C4-2B (cell line): ENCODE data around the gene PRKCH.

Source experiments
- H3K27ac ChIP-seq: fragments of 450-650 bp; 2 replicates; pipeline ENCODE4 v1.5.1; 2017
- ZFX ChIP-seq: fragments of 450-650 bp; IDR thresholded peaks from 2 replicates; pipeline ENCODE4 v1.6.1; 2017
- TF ChIP-seq, protein P1 (sequence below): fragments of 450-650 bp; conservative IDR thresholded peaks from 2 replicates; pipeline ENCODE4 v1.5.1; 2017; ENCODE audit warnings: mild to moderate bottlenecking

Gene PRKCH

DNA sequence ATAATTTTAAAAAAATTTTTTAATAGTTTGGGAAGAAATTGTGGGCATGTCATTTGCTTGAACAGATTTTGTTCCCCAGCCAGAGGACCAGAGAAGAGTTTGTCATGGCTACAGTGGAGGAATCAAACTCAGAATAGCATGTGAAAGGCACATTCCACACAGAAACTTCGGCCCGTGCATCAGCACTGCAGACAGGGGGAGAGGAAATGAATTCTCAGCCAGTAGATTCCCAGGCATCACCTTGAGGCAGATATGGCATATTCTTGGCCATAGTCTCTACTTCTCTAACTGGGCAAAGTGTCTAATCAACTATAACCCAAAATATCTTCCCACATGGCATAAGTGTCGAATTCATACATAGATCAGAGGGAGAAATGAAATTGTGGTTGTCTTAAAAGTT is 153.3 kb downstream of the PRKCH start:
- no peak overlapping the region for H3K27ac ChIP-seq

DNA sequence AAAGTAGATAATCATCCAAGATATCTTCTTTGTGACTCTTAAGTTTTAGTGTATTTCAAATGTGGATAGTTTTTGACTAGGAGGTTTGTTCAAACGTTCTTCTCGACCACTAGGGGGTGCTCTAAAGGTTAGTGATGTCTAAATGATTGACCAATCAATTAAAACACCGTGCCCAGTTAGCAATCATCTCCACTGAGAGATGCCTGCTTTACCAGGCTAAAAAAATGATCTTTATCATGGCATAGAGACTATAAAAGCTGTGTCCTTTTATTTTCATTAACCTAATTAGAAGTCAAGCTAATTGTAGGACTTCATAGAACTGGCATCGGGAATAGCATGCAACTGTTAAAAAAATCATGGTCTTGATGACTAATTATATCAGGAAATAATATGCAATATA is 153.9 kb downstream of the PRKCH start:
- TF ChIP-seq, protein P1, sequence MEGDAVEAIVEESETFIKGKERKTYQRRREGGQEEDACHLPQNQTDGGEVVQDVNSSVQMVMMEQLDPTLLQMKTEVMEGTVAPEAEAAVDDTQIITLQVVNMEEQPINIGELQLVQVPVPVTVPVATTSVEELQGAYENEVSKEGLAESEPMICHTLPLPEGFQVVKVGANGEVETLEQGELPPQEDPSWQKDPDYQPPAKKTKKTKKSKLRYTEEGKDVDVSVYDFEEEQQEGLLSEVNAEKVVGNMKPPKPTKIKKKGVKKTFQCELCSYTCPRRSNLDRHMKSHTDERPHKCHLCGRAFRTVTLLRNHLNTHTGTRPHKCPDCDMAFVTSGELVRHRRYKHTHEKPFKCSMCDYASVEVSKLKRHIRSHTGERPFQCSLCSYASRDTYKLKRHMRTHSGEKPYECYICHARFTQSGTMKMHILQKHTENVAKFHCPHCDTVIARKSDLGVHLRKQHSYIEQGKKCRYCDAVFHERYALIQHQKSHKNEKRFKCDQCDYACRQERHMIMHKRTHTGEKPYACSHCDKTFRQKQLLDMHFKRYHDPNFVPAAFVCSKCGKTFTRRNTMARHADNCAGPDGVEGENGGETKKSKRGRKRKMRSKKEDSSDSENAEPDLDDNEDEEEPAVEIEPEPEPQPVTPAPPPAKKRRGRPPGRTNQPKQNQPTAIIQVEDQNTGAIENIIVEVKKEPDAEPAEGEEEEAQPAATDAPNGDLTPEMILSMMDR, result peak; percentile 85
- TF ChIP-seq ZFX, result no peak
- no peak overlapping the region for H3K27ac ChIP-seq

More for the DNA sequence above, 153.3 kb downstream of the PRKCH start:
- no peak for TF ChIP-seq ZFX
- TF ChIP-seq, protein P1, result no peak

DNA sequence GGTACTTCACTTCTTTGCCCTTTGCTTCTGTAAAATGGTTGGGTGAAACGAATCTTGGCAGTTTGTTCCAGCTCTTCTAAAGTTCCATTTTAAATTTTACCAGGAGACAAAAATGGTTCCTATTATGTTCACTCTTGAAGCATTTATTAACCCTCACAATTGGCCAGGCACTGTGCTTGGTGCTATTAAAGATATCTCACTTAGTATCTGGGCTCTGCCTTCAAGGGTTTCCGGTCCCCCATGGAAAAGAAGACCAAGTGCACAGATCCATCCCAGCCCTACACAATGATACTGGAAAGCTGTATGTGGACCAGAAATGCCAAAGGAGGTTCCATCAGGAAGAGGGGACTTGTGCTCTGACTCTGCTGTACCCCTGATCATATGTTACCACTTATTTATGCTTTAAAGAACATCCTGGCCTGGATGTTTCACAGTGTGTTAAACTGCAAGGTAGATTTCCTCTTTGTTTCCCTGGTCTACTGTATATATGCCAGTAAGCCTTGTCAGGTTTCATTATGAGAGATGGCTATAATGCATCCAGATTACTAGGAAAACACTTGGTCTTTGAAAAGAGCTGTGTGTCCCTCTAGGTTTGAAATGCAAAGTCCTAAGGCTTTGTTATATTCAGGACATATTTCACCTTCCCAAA is 154.8 kb downstream of the PRKCH start:
- TF ChIP-seq ZFX, result no peak
- TF ChIP-seq, protein P1, result no peak
- H3K27ac ChIP-seq, result no peak overlapping the region

DNA sequence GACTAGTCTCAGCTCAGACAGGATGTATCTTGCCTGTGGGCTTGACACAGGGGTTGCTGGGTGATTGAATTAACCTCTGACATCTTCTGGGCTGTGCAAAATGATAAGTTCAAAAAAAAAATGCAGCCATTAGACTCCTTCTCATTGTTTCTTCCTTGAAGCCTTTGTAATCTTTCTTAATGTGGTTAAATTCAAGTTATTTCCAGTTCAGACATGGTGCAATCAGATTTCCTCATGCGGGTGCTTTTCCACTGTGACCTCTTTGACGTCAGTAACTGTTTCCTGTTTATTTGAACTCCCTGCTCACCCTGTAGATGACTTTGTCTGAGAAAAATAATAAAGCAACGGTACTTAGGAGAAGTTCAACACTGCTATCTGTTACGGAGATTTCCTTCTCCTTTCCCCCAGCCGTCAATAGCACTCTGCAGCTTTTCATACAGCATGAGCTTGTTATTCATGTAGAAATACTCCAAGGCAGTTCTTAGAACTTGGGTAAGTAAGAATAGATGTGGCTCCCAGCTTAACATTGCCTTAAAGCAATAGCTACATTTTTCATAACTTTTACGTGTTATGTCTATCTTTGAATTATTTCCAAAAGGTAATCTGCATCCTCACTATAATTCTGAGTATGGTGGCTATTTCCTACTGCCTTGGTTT is 155.5 kb downstream of the PRKCH start:
- TF ChIP-seq ZFX, result no peak
- TF ChIP-seq, protein P1, result no peak
- H3K27ac ChIP-seq, result no peak overlapping the region

- TF ChIP-seq ZFX, result no peak
- TF ChIP-seq, protein P1, result no peak
- H3K27ac ChIP-seq, result no peak overlapping the region
Measured at GRCh38 chr14:61477712-61478462, 156.5 kb downstream of the PRKCH start.

DNA sequence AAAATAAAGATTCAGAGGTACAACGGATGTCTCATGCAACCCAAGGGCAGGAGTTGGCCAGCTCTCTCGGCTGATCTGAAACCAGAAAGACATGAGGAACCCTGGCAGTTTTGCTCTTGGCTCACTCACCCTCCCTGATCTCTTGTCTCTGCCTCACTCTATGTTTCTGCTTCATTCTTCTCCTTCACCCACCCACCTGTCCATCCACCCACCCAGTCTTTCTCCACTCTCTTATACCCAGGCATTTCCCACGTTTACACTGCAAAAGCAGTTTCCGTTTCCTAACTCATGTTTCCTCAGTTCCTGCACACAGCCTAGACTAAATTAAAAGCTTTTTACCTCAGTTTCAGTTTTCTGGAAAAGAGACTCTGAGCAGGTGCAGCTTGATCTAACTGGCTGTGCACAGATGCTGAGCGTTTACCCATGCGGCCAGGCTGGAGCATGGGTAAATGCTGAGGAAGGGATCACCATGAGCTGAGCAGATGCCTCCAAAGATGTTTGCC is 157.6 kb downstream of the PRKCH start:
- no peak for TF ChIP-seq ZFX
- TF ChIP-seq, protein P1, result no peak
- no peak overlapping the region for H3K27ac ChIP-seq
